CD4-positive, alpha-beta memory T cell (primary cell): ENCODE results near the gene GPR4. TPM values are rescaled to one million over a fixed set of nuclear protein-coding genes. Genes with fewer than 3 reads are reported as not detected.

Experiments
- microRNA-seq: library from miRNA; unstranded; fragments of <30 nt; microRNA quantifications from one replicate; pipeline ENCODE4 v1.2.0, GENCODE V29; 2021; ENCODE audit warnings: borderline replicate concordance, borderline number of aligned reads, borderline microRNAs expressed, mixed read lengths
- polyA plus RNA-seq, 2 donors: library from polyadenylated mRNA; unstranded; fragments of 300-500 nt; fragmentation: Illumina TruSeq; gene quantifications; one replicate each; pipeline ENCODE4 v1.2.3, GENCODE V29; 2021
- total RNA-seq, 2 experiments: library from RNA; stranded (reverse); gene quantifications; one replicate each; pipeline ENCODE4 v1.2.3, GENCODE V29; 2021

The GPR4 gene
- total and polyA plus RNA-seq, 4 experiments from 2014 or later = not detected

Small RNA genes lying within 50 kb of the gene (microRNA-seq; reads per million reads assigned to microRNA genes)
- gene MIR330 = 126 reads per million, percentile 71 among the genes with 10 or more reads in this experiment

Other genes with a start within 250 kb of the GPR4 start
- gene ERCC2, start 231.6 kb downstream of the GPR4 start, total RNA-seq = 10 to 100 TPM; 17.9 to 19.3 TPM
- 1 to 10 TPM; 5.1 to 9.2 TPM for gene ERCC2, start 231.6 kb downstream of the GPR4 start, polyA plus RNA-seq
- gene PPP1R13L, start 197.1 kb downstream of the GPR4 start, total RNA-seq = 10 to 100 TPM; 10.3 to 13.0 TPM
- under 1 TPM; 0.66 to 0.76 TPM for gene PPP1R13L, start 197.1 kb downstream of the GPR4 start, polyA plus RNA-seq
- 1 to 10 TPM; 2.0 to 2.9 TPM for gene POLR1G, start 195.6 kb downstream of the GPR4 start, total RNA-seq
- 1 to 10 TPM; 1.2 to 8.4 TPM for gene POLR1G, start 195.6 kb downstream of the GPR4 start, polyA plus RNA-seq
- gene ERCC1, start 178.3 kb downstream of the GPR4 start, total RNA-seq = 10 to 100 TPM; 46.6 to 46.9 TPM
- gene ERCC1, start 178.3 kb downstream of the GPR4 start, polyA plus RNA-seq = 10 to 100 TPM; 36.2 to 38.3 TPM
- 1 to 10 TPM; 4.2 to 4.7 TPM for gene FOSB, start 134.2 kb downstream of the GPR4 start, total RNA-seq
- gene FOSB, start 134.2 kb downstream of the GPR4 start, polyA plus RNA-seq = 10 to 100 TPM; 12.5 to 17.1 TPM
- 1 to 10 TPM in 1 of 2 experiments, under 1 TPM in 1; 0.14 to 1.1 TPM for gene RTN2, start 105.2 kb downstream of the GPR4 start, total RNA-seq
- under 1 TPM in 1 of 2 donors, not detected in 1; 0.48 TPM for gene RTN2, start 105.2 kb downstream of the GPR4 start, polyA plus RNA-seq
- gene PPM1N, start 103.8 kb downstream of the GPR4 start, total RNA-seq = 1 to 10 TPM; 5.8 to 7.9 TPM
- 1 to 10 TPM; 3.7 to 4.0 TPM for gene PPM1N, start 103.8 kb downstream of the GPR4 start, polyA plus RNA-seq
- 10 to 100 TPM; 89.8 to 92.8 TPM for gene VASP, start 94.7 kb downstream of the GPR4 start, total RNA-seq
- 10 to 100 TPM; 49.1 to 53.4 TPM for gene VASP, start 94.7 kb downstream of the GPR4 start, polyA plus RNA-seq
- 10 to 100 TPM in 1 of 2 experiments, 1 to 10 TPM in 1; 9.9 to 10.8 TPM for gene OPA3, start 17.4 kb downstream of the GPR4 start, total RNA-seq
- gene OPA3, start 17.4 kb downstream of the GPR4 start, polyA plus RNA-seq = 10 to 100 TPM in 1 of 2 donors, 1 to 10 TPM in 1; 4.4 to 12.9 TPM
- 10 to 100 TPM; 76.7 to 78.0 TPM for gene EML2, start 37.2 kb upstream of the GPR4 start, total RNA-seq
- 10 to 100 TPM; 11.0 to 20.8 TPM for gene EML2, start 37.2 kb upstream of the GPR4 start, polyA plus RNA-seq
- gene GIPR, start 66.0 kb upstream of the GPR4 start, total RNA-seq = 1 to 10 TPM; 6.1 to 6.4 TPM
- gene GIPR, start 66.0 kb upstream of the GPR4 start, polyA plus RNA-seq = under 1 TPM in 1 of 2 donors, not detected in 1; 0.12 TPM
- gene SNRPD2, start 89.7 kb upstream of the GPR4 start, total RNA-seq = 100 to 1,000 TPM; 380 to 406 TPM
- gene SNRPD2, start 89.7 kb upstream of the GPR4 start, polyA plus RNA-seq = 1,000 to 10,000 TPM in 1 of 2 donors, 100 to 1,000 TPM in 1; 956 to 1,238 TPM
- 10 to 100 TPM; 10.8 to 11.4 TPM for gene QPCTL, start 90.5 kb upstream of the GPR4 start, total RNA-seq
- gene QPCTL, start 90.5 kb upstream of the GPR4 start, polyA plus RNA-seq = 1 to 10 TPM in 1 of 2 donors, under 1 TPM in 1; 0.94 to 1.5 TPM
- gene FBXO46, start 128.7 kb upstream of the GPR4 start, total RNA-seq = 10 to 100 TPM; 33.1 to 37.3 TPM
- 10 to 100 TPM in 1 of 2 donors, 1 to 10 TPM in 1; 3.7 to 17.2 TPM for gene FBXO46, start 128.7 kb upstream of the GPR4 start, polyA plus RNA-seq
- gene MEIOSIN, start 131.2 kb upstream of the GPR4 start, total RNA-seq = not detected
- gene MEIOSIN, start 131.2 kb upstream of the GPR4 start, polyA plus RNA-seq = not detected
- 1 to 10 TPM; 1.5 to 1.7 TPM for gene SIX5, start 167.0 kb upstream of the GPR4 start, total RNA-seq
- under 1 TPM in 1 of 2 donors, not detected in 1; 0.08 TPM for gene SIX5, start 167.0 kb upstream of the GPR4 start, polyA plus RNA-seq
- 10 to 100 TPM; 30.8 to 32.9 TPM for gene DMPK, start 180.3 kb upstream of the GPR4 start, total RNA-seq
- gene DMPK, start 180.3 kb upstream of the GPR4 start, polyA plus RNA-seq = 1 to 10 TPM in 1 of 2 donors, not detected in 1; 1.3 TPM
- gene DMWD, start 190.6 kb upstream of the GPR4 start, total RNA-seq = 10 to 100 TPM; 49.3 to 52.6 TPM
- 10 to 100 TPM in 1 of 2 donors, 1 to 10 TPM in 1; 6.9 to 11.7 TPM for gene DMWD, start 190.6 kb upstream of the GPR4 start, polyA plus RNA-seq
- under 1 TPM; 0.29 to 0.39 TPM for gene RSPH6A, start 213.1 kb upstream of the GPR4 start, total RNA-seq
- not detected for gene RSPH6A, start 213.1 kb upstream of the GPR4 start, polyA plus RNA-seq